ENCODE results near the gene DSCAML1. TPM values are rescaled to one million over a fixed set of nuclear protein-coding genes. Genes with fewer than 3 reads are reported as not detected.

DSCAML1 gene
- total RNA-seq, 1 experiment from 2014 or later, result not detected

- BruUV-seq (replicated peaks), result no TSS peak
- ChIA-PET RAD21 (ENCODE audit: low non-redundant PET in 1 of 2, low total read pairs in 2 of 2, uncharacterized antibody in 2 of 2, unreplicated experiment in 2 of 2) (no interaction called here), POLR2A (no interaction called here), CTCF (no interaction called here)
- Histone ChIP-seq H3K9me2 (ENCODE audit: insufficient read depth) (no peaks in the 10 kb centered on the region), H2AFZ (ENCODE audit: low read depth, low read length, poor library complexity, severe bottlenecking) (no peak overlapping the region), H3K4me2 (ENCODE audit: low read length) (no peak overlapping the region), H3K4me3 (replicated peaks in 1 of 2; ENCODE audit: low read depth in 1 of 2, low read length in 2 of 2) (no peak overlapping the region), H3K9ac (ENCODE audit: low read length) (no peak overlapping the region), H3K4me1 (ENCODE audit: control insufficient read depth in 1 of 2, insufficient read depth in 2 of 2, low read length in 2 of 2) (no peaks in the 10 kb centered on the region), H3K36me3 (ENCODE audit: control insufficient read depth in 1 of 2, insufficient read depth in 2 of 2, low read length in 2 of 2) (no peaks in the 10 kb centered on the region), H3K27me3 (ENCODE audit: insufficient read depth, low read length) (peaks cover 3% of the 10 kb centered on the region; the same call in 1 of the 2 replicates), H3K27ac (ENCODE audit: low read depth, low read length) (no peak overlapping the region), H3K9me3 (ENCODE audit: control insufficient read depth in 1 of 2, insufficient read depth in 1 of 2, low read depth in 1 of 2, low read length in 2 of 2) (no peaks in the 10 kb centered on the region), H3K79me2 (ENCODE audit: insufficient read depth, low read length) (no peaks in the 10 kb centered on the region), H4K20me1 (ENCODE audit: insufficient read depth) (no peaks in the 10 kb centered on the region)
- intact Hi-C loops (cut with micrococcal nuclease), result no loop called here
- DNase-seq (ENCODE audit: low read depth, low spot score), result no peak
- ATAC-seq, result no peak
- no peak for TF ChIP-seq YY1 (IDR thresholded peaks at IDR 0.05; ENCODE audit: extremely low read depth, insufficient replicate concordance, low read depth, low read length)
- no peak for TF ChIP-seq REST (IDR thresholded peaks at IDR 0.05; ENCODE audit: low read depth)
- TF ChIP-seq ZBTB33 (IDR thresholded peaks at IDR 0.05; ENCODE audit: extremely low read depth, insufficient replicate concordance, low read length), result no peak
- no peak for TF ChIP-seq EZH2 (IDR thresholded peaks at IDR 0.05)
- TF ChIP-seq MAX (IDR thresholded peaks at IDR 0.05), result no peak
Measured at GRCh38 chr11:117717485-117718314, 79.3 kb downstream of the DSCAML1 start.

Data from HCT116 (cell line).